Liver (tissue), 3 donors: ENCODE measurements around the gene PGPEP1.
A peak's percentile ranks its signal among the peaks of the same experiment; 100 is the strongest.

Source experiments
- CTCF ChIP-seq: fragments of 150-350 bp; IDR thresholded peaks from 2 replicates; pipeline ENCODE4 v1.5.1; 2017; ENCODE audit warnings: improper control_type of control experiment, low read depth, low read length; ENCODE audit not compliant: missing input control
- FOXA1 ChIP-seq: IDR thresholded peaks from 2 replicates; pipeline ENCODE4 v1.6.1; 2016; ENCODE audit warnings: antibody characterized with exemption
- GABPA ChIP-seq, 2 donors: IDR thresholded peaks in 1 of 2; conservative IDR thresholded peaks in 1 of 2; 2 replicates each; pipeline ENCODE4 v1.6.1; 2016; ENCODE audit warnings: antibody characterized with exemption in 2 of 2, mild to moderate bottlenecking in 1 of 2, moderate library complexity in 1 of 2
- MAX ChIP-seq: IDR thresholded peaks from 2 replicates; pipeline ENCODE4 v1.6.1; 2016; ENCODE audit warnings: antibody characterized with exemption
- RAD21 ChIP-seq, 2 donors: IDR thresholded peaks; 2 replicates each; pipeline ENCODE4 v1.6.1; 2016; ENCODE audit warnings: antibody characterized with exemption in 2 of 2, mild to moderate bottlenecking in 2 of 2
- REST ChIP-seq: IDR thresholded peaks from 2 replicates; pipeline ENCODE4 v1.6.1; 2016; ENCODE audit warnings: antibody characterized with exemption, mild to moderate bottlenecking
- donor health status: healthy.
- donor health status: healthy.

- TF ChIP-seq RAD21 (IDR thresholded peaks at IDR 0.05): peak; percentile 27 to 38
- TF ChIP-seq CTCF: no peak
- no peak for TF ChIP-seq GABPA (IDR thresholded peaks at IDR 0.05 in 1 of 2, conservative IDR thresholded peaks at IDR 0.05 in 1 of 2)
- TF ChIP-seq REST: peak; percentile 45
- TF ChIP-seq FOXA1: peak; percentile 69
- peak; percentile 73 for TF ChIP-seq MAX
Observed at GRCh38 chr19:18399008-18399407, 58.6 kb downstream of the PGPEP1 start.
